ENCODE measurements around the gene PTF1A.
"Not testable (repeated sequence)": the region's sequence is repeated elsewhere in the genome, so short reads cannot be mapped to it uniquely, and the experiment has no call there.

Gene PTF1A

GRCh38 chr10:23204773-23205172 lies 12.7 kb downstream of the PTF1A start:
- DNase-seq: no peak

- DNase-seq: no peak
Measured at GRCh38 chr10:23205972-23206642, 14.0 kb downstream of the PTF1A start.

GRCh38 chr10:23217471-23217870 lies 25.4 kb downstream of the PTF1A start:
- DNase-seq: no peak

GRCh38 chr10:23230582-23230981 lies 38.5 kb downstream of the PTF1A start:
- DNase-seq: no peak

GRCh38 chr10:23238015-23238414 lies 45.9 kb downstream of the PTF1A start:
- DNase-seq: no peak

GRCh38 chr10:23241779-23242178 lies 49.7 kb downstream of the PTF1A start:
- not testable (repeated sequence) for DNase-seq

Measured in GF-D8 (cell line).